Naive thymus-derived CD4-positive, alpha-beta T cell (primary cell): ENCODE measurements around the gene HEATR3. TPM values are rescaled to one million over a fixed set of nuclear protein-coding genes. Genes with fewer than 3 reads are reported as not detected.

Experiments
- ATAC-seq: fragments of 150-1000 bp; cut with Tn5 transposase; 2 replicates; pipeline ENCODE4 v1.10.0; 2021; ENCODE audit warnings: mild to moderate bottlenecking, moderate library complexity
- CTCF ChIA-PET: fragments of 350-600 bp; sonication (Branson Sonifier 250); formaldehyde crosslinking; loops from one replicate; lab custom pipeline; 2021; ENCODE audit warnings: antibody characterized with exemption; lab: Charles Lee
- POLR2A ChIA-PET: fragments of 350-600 bp; sonication (Branson Sonifier 250); formaldehyde crosslinking; loops from one replicate; lab custom pipeline; 2021; ENCODE audit warnings: antibody characterized with exemption, inconsistent platforms; lab: Charles Lee
- DNase-seq, 9 donors: peaks; one replicate each; pipeline versions ENCODE4 v3.0.0 to v3.0.0-alpha.2; 2020 to 2022; ENCODE audit warnings: mixed read lengths in 1 of 9
- H3K27ac ChIP-seq: one replicate; pipeline ENCODE4 v1.7.0; 2013; ENCODE audit warnings: mild to moderate bottlenecking, low read depth, low read length, moderate library complexity
- H3K27me3 ChIP-seq, 2 donors: one replicate each; pipeline ENCODE4 v1.7.0; 2013; ENCODE audit warnings: low read length in 2 of 2, mild to moderate bottlenecking in 2 of 2, moderate library complexity in 2 of 2; ENCODE audit not compliant: control insufficient read depth in 2 of 2, insufficient read depth in 2 of 2
- H3K36me3 ChIP-seq, 3 experiments: 1 replicate in 2 of 3; 2 replicates in 1 of 3; pipeline ENCODE4 v1.7.0; 2013; ENCODE audit warnings: low read length in 3 of 3, mild to moderate bottlenecking in 3 of 3, moderate library complexity in 1 of 3; ENCODE audit not compliant: insufficient read depth in 3 of 3, control insufficient read depth in 2 of 3
- H3K4me1 ChIP-seq, 2 donors: one replicate each; pipeline ENCODE4 v1.7.0; 2013; ENCODE audit warnings: low read length in 2 of 2, mild to moderate bottlenecking in 2 of 2, moderate library complexity in 1 of 2; ENCODE audit not compliant: control insufficient read depth in 2 of 2, insufficient read depth in 2 of 2
- H3K4me3 ChIP-seq: 2 replicates; pipeline ENCODE4 v1.7.0; 2013; ENCODE audit warnings: mild to moderate bottlenecking, low read length
- H3K9me3 ChIP-seq, 3 experiments: 1 replicate in 2 of 3; 2 replicates in 1 of 3; pipeline ENCODE4 v1.7.0; 2013; ENCODE audit warnings: low read length in 3 of 3; ENCODE audit not compliant: control insufficient read depth in 2 of 3
- H3K27ac Mint-ChIP-seq, 9 donors: one replicate each; pipeline ENCODE4 v1.8.0; 2020 to 2022; ENCODE audit warnings: mixed read lengths in 9 of 9, mild to moderate bottlenecking in 8 of 9, moderate library complexity in 5 of 9, inconsistent platforms in 2 of 9
- H3K27me3 Mint-ChIP-seq, 5 donors: one replicate each; pipeline ENCODE4 v1.8.0; 2021 to 2022; ENCODE audit warnings: mixed read lengths in 5 of 5, mild to moderate bottlenecking in 1 of 5
- H3K36me3 Mint-ChIP-seq, 5 donors: one replicate each; pipeline ENCODE4 v1.8.0; 2020 to 2022; ENCODE audit warnings: mixed read lengths in 5 of 5, mild to moderate bottlenecking in 3 of 5, inconsistent platforms in 1 of 5
- H3K4me1 Mint-ChIP-seq, 7 donors: one replicate each; pipeline ENCODE4 v1.8.0; 2020 to 2022; ENCODE audit warnings: mixed read lengths in 7 of 7, mild to moderate bottlenecking in 3 of 7, inconsistent platforms in 1 of 7
- H3K4me3 Mint-ChIP-seq, 10 donors: one replicate each; pipeline ENCODE4 v1.8.0; 2020 to 2022; ENCODE audit warnings: mild to moderate bottlenecking in 10 of 10, mixed read lengths in 10 of 10, moderate library complexity in 6 of 10, inconsistent platforms in 2 of 10
- H3K9me3 Mint-ChIP-seq, 11 donors: one replicate each; pipeline ENCODE4 v1.8.0; 2020 to 2022; ENCODE audit warnings: mixed read lengths in 11 of 11, mild to moderate bottlenecking in 4 of 11, inconsistent platforms in 1 of 11, moderate library complexity in 1 of 11
- intact Hi-C, 2 donors: fragments of 100-400 bp; cut with micrococcal nuclease; formaldehyde crosslinking; loops; one replicate each; pipeline ENCODE4 v1.15.1; 2023
- polyA plus RNA-seq, 2 donors: library from polyadenylated mRNA; unstranded; fragments of 300-500 nt; fragmentation: Illumina TruSeq; gene quantifications; one replicate each; pipeline ENCODE4 v1.2.3, GENCODE V29; 2021
- total RNA-seq, 6 experiments: library from RNA in 5 of 6; stranded (reverse) in 5 of 6; gene quantifications; 1 replicate in 5 of 6; 2 replicates in 1 of 6; pipeline ENCODE4 v1.2.3 and lab custom pipeline; 2021 to 2026

Gene HEATR3
- total and polyA plus RNA-seq, 7 experiments from 2014 or later, result 5.7 to 27.5 (median 21.1) TPM

- no peaks in the 10 kb centered on the region for H3K9me3 ChIP-seq
- no peaks in the 10 kb centered on the region for H3K27me3 ChIP-seq
- no peak overlapping the region for H3K4me3 ChIP-seq
- Mint-ChIP-seq H3K4me1 (peaks cover 0 to 15% (median 0%) of the 10 kb centered on the region in 7 donors), H3K27me3 (no peaks in the 10 kb centered on the region), H3K36me3 (peaks cover 0 to 21% (median 13%) of the 10 kb centered on the region in 5 donors), H3K4me3 (no peak overlapping the region), H3K9me3 (peaks cover 0 to 2% (median 0%) of the 10 kb centered on the region in 11 donors), H3K27ac (peak overlapping the region in 4 of 9 donors; percentile 15 to 80 (median 51))
- CTCF ChIA-PET, result no interaction called here
- peaks cover 0 to 32% (median 7%) of the 10 kb centered on the region in 3 experiments for H3K36me3 ChIP-seq
- ATAC-seq (peak; percentile 92), DNase-seq (peak in 1 of 9 donors; percentile 8)
- POLR2A ChIA-PET, result no interaction called here
- intact Hi-C loops, result no loop called here
- no peaks in the 10 kb centered on the region for H3K4me1 ChIP-seq
- H3K27ac ChIP-seq, result no peak overlapping the region
These were observed 28.1 kb downstream of the HEATR3 start for GRCh38 chr16:50093607-50094539.

GRCh38 chr16:50096791-50097190 is 31.0 kb downstream of the HEATR3 start:
- no peak overlapping the region for H3K4me3 ChIP-seq
- DNase-seq, result no peak
- Mint-ChIP-seq H3K4me1 (peaks cover 0 to 22% (median 0%) of the 10 kb centered on the region in 7 donors), H3K9me3 (peaks cover 0 to 2% (median 0%) of the 10 kb centered on the region in 11 donors), H3K36me3 (peaks cover 0 to 25% (median 16%) of the 10 kb centered on the region in 5 donors), H3K27me3 (no peaks in the 10 kb centered on the region), H3K27ac (no peak overlapping the region), H3K4me3 (no peak overlapping the region)
- H3K36me3 ChIP-seq, result peaks cover 0 to 45% (median 4%) of the 10 kb centered on the region in 3 experiments
- H3K27ac ChIP-seq, result no peak overlapping the region
- no peak for ATAC-seq
- no peaks in the 10 kb centered on the region for H3K4me1 ChIP-seq
- no peaks in the 10 kb centered on the region for H3K9me3 ChIP-seq
- no peaks in the 10 kb centered on the region for H3K27me3 ChIP-seq
- CTCF ChIA-PET, result interaction anchor here (0.6 to 1.6 kb wide), 3 partner anchors 11 to 114 kb away, joined by 4 to 11 read pairs (median 4); no protein-coding TSS in a partner anchor
- intact Hi-C loops, result no loop called here
- POLR2A ChIA-PET, result no interaction called here

- Histone ChIP-seq H3K27ac (no peak overlapping the region), H3K36me3 (peaks cover 4 to 59% (median 9%) of the 10 kb centered on the region in 3 experiments), H3K4me3 (no peak overlapping the region), H3K27me3 (no peaks in the 10 kb centered on the region), H3K9me3 (no peaks in the 10 kb centered on the region), H3K4me1 (no peaks in the 10 kb centered on the region)
- ATAC-seq, result no peak
- H3K27me3 Mint-ChIP-seq, result no peaks in the 10 kb centered on the region
- CTCF ChIA-PET, result no interaction called here
- H3K27ac Mint-ChIP-seq, result no peak overlapping the region
- peaks cover 0 to 2% (median 0%) of the 10 kb centered on the region in 11 donors for H3K9me3 Mint-ChIP-seq
- H3K4me1 Mint-ChIP-seq, result peaks cover 0 to 12% (median 0%) of the 10 kb centered on the region in 7 donors
- DNase-seq, result no peak
- POLR2A ChIA-PET, result no interaction called here
- H3K36me3 Mint-ChIP-seq, result peaks cover 0 to 42% (median 18%) of the 10 kb centered on the region in 5 donors
- H3K4me3 Mint-ChIP-seq, result no peak overlapping the region
- intact Hi-C loops, result loop anchor here in 1 of 2 donors (10.0 kb wide), 1 partner anchor 55 kb away; the partner anchor contains the start of gene TENT4B
These were observed 34.3 kb downstream of the HEATR3 start for GRCh38 chr16:50099957-50100648.

GRCh38 chr16:50102051-50102746 is 36.4 kb downstream of the HEATR3 start:
- Mint-ChIP-seq H3K4me1 (peaks cover 0 to 15% (median 0%) of the 10 kb centered on the region in 7 donors), H3K36me3 (peaks cover 3 to 56% (median 25%) of the 10 kb centered on the region in 5 donors), H3K4me3 (no peak overlapping the region), H3K27me3 (no peaks in the 10 kb centered on the region), H3K9me3 (no peaks in the 10 kb centered on the region), H3K27ac (peak overlapping the region in 1 of 9 donors; percentile 70)
- no peaks in the 10 kb centered on the region for H3K9me3 ChIP-seq
- H3K27ac ChIP-seq, result no peak overlapping the region
- ChIA-PET CTCF (no interaction called here), POLR2A (no interaction called here)
- H3K36me3 ChIP-seq, result peaks cover 4 to 59% (median 5%) of the 10 kb centered on the region in 3 experiments
- H3K4me3 ChIP-seq, result no peak overlapping the region
- H3K27me3 ChIP-seq, result no peaks in the 10 kb centered on the region
- intact Hi-C loops, result loop anchor here in 1 of 2 donors (10.0 kb wide), 1 partner anchor 53 kb away; the partner anchor contains the start of gene TENT4B
- H3K4me1 ChIP-seq, result no peaks in the 10 kb centered on the region
- ATAC-seq (no peak), DNase-seq (no peak)

GRCh38 chr16:50103764-50104163 is 38.0 kb downstream of the HEATR3 start:
- Mint-ChIP-seq H3K36me3 (peaks cover 3 to 58% (median 27%) of the 10 kb centered on the region in 5 donors), H3K27me3 (no peaks in the 10 kb centered on the region), H3K4me1 (peaks cover 0 to 15% (median 0%) of the 10 kb centered on the region in 7 donors), H3K27ac (no peak overlapping the region), H3K9me3 (no peaks in the 10 kb centered on the region), H3K4me3 (no peak overlapping the region)
- Histone ChIP-seq H3K36me3 (peaks cover 4 to 56% (median 5%) of the 10 kb centered on the region in 3 experiments), H3K27me3 (no peaks in the 10 kb centered on the region), H3K27ac (no peak overlapping the region), H3K4me3 (no peak overlapping the region), H3K4me1 (no peaks in the 10 kb centered on the region), H3K9me3 (no peaks in the 10 kb centered on the region)
- POLR2A ChIA-PET, result no interaction called here
- CTCF ChIA-PET, result interaction anchor here (0.6 to 0.7 kb wide), 2 partner anchors 44 to 92 kb away, joined by 3 read pairs; no protein-coding TSS in a partner anchor
- intact Hi-C loops, result loop anchor here in 1 of 2 donors (10.0 kb wide), 1 partner anchor 51 kb away; the partner anchor contains the start of gene TENT4B
- DNase-seq, result no peak
- no peak for ATAC-seq
